K562 (cell line): Measurements from ENCODE around the gene KAZN. TPM values are rescaled to one million over a fixed set of nuclear protein-coding genes. Genes with fewer than 3 reads are reported as not detected.

Source experiments
- ATF4 ChIP-seq: fragments of 450-650 bp; formaldehyde crosslinking; IDR thresholded peaks from 2 replicates; pipeline ENCODE4 v1.4.0; 2022; ENCODE audit warnings: mild to moderate bottlenecking, moderate library complexity
- DPF2 ChIP-seq: fragments of 450-650 bp; IDR thresholded peaks from 2 replicates; pipeline ENCODE4 v1.6.1; 2016
- EP400 ChIP-seq: fragments of 450-650 bp; IDR thresholded peaks from 2 replicates; pipeline ENCODE4 v1.6.1; 2017; ENCODE audit warnings: antibody characterized with exemption, mild to moderate bottlenecking, moderate library complexity
- FOSL1 ChIP-seq: fragments of 200-800 bp; sonication (Bioruptor generic); conservative IDR thresholded peaks from 2 replicates; pipeline ENCODE4 v1.6.1; 2016; ENCODE audit warnings: missing genetic modification characterization, missing compliant biosample characterization
- KAT8 ChIP-seq: fragments of 450-650 bp; IDR thresholded peaks from 2 replicates; pipeline ENCODE4 v1.6.1; 2016; ENCODE audit warnings: low read depth, mild to moderate bottlenecking
- MYNN ChIP-seq, 2 experiments: sonication (generic); formaldehyde crosslinking in 1 of 2; IDR thresholded peaks; 2 replicates each; pipeline versions ENCODE4 v1.5.0 to v1.6.1; 2016 to 2020; ENCODE audit warnings: antibody characterized with exemption in 1 of 2, missing genetic modification reagents in 1 of 2
- NCOA2 ChIP-seq, 2 experiments: fragments of 450-650 bp; IDR thresholded peaks; 2 replicates each; pipeline ENCODE4 v1.6.1; 2018; ENCODE audit warnings: mild to moderate bottlenecking in 2 of 2, moderate library complexity in 1 of 2; ENCODE audit not compliant: partially characterized antibody in 2 of 2
- PHB ChIP-seq: fragments of 250-450 bp; sonication (Bioruptor Pico); IDR thresholded peaks from 2 replicates; pipeline ENCODE4 v1.5.0; 2021
- PML ChIP-seq: IDR thresholded peaks from 2 replicates; pipeline ENCODE4 v1.6.1; 2012; ENCODE audit warnings: low read length, inconsistent platforms
- RNF2 ChIP-seq: sonication (generic); IDR thresholded peaks from 2 replicates; pipeline ENCODE4 v1.6.1; 2016
- SMARCC2 ChIP-seq: fragments of 450-650 bp; IDR thresholded peaks from 2 replicates; pipeline ENCODE4 v1.6.1; 2017; ENCODE audit warnings: antibody characterized with exemption, moderate library complexity, mild to moderate bottlenecking, low read depth
- SNRNP70 ChIP-seq: fragments of 200-400 bp; formaldehyde crosslinking; optimal IDR thresholded peaks from 2 replicates; pipeline ENCODE3; 2017; ENCODE audit warnings: low read depth, low read length
- TARDBP ChIP-seq: fragments of 450-650 bp; IDR thresholded peaks from 2 replicates; pipeline ENCODE4 v1.6.1; 2016
- TCF3 ChIP-seq: sonication (generic); formaldehyde crosslinking; IDR thresholded peaks from 2 replicates; pipeline ENCODE4 v1.4.0; 2020; ENCODE audit warnings: mild to moderate bottlenecking, missing genetic modification reagents
- TFAP4 ChIP-seq: sonication (generic); formaldehyde crosslinking; IDR thresholded peaks from 2 replicates; pipeline ENCODE4 v1.8.0; 2022; ENCODE audit warnings: missing genetic modification reagents, mild to moderate bottlenecking, moderate library complexity, borderline replicate concordance
- ZC3H11A ChIP-seq: IDR thresholded peaks from 2 replicates; pipeline ENCODE4 v1.6.1; 2012; ENCODE audit warnings: low read depth, low read length, improper control_type of control experiment
- ZEB2 ChIP-seq: fragments of 450-650 bp; IDR thresholded peaks from 2 replicates; pipeline ENCODE4 v1.6.1; 2016
- ZNF121 ChIP-seq: sonication (generic); formaldehyde crosslinking; conservative IDR thresholded peaks from 2 replicates; pipeline ENCODE4 v1.8.0; 2022; ENCODE audit warnings: missing genetic modification reagents
- ZNF165 ChIP-seq: fragments of 250-450 bp; sonication (Bioruptor Pico); IDR thresholded peaks from 2 replicates; pipeline ENCODE4 v1.4.0; 2020; ENCODE audit warnings: borderline replicate concordance
- ZNF24 ChIP-seq: fragments of 450-650 bp; IDR thresholded peaks from 2 replicates; pipeline ENCODE4 v1.6.1; 2016
- ZNF695 ChIP-seq: fragments of 450-650 bp; formaldehyde crosslinking; IDR thresholded peaks from 2 replicates; pipeline ENCODE4 v1.4.0; 2020; ENCODE audit warnings: mild to moderate bottlenecking, moderate library complexity
- ZNF77 ChIP-seq: fragments of 250-450 bp; sonication (Bioruptor Pico); IDR thresholded peaks from 2 replicates; pipeline ENCODE4 v1.5.0; 2020
- polyA plus RNA-seq, 8 experiments: library from polyadenylated mRNA; depleted of rRNA in 4 of 8; stranded (reverse) in 5 of 8; unstranded in 3 of 8; fragments of >200 nt; fragmentation: Nextera tagmentation in 2 of 8; fragmentation: Illumina TruSeq in 1 of 8; extraction: Ambion mirVana in 2 of 8; extraction: Trizol in 1 of 8; gene quantifications; 2 replicates each; pipeline versions ENCODE4 v1.2.1 to v1.2.3, GENCODE V29; 2011 to 2014; ENCODE audit warnings: inconsistent platforms in 1 of 8, missing spikeins in 1 of 8
- total RNA-seq, 7 experiments: library from RNA; depleted of rRNA in 6 of 7; stranded (reverse); fragments of >200 nt in 6 of 7; fragmentation: Illumina TruSeq in 2 of 7; extraction: Trizol in 2 of 7; gene quantifications; 2 replicates each; pipeline versions ENCODE4 v1.2.1 to v1.2.3, GENCODE V29; 2011 to 2021; ENCODE audit warnings: low replicate concordance in 1 of 7
- TF ChIP-seq, protein P1 (sequence below): fragments of 450-650 bp; formaldehyde crosslinking; IDR thresholded peaks from 2 replicates; pipeline ENCODE4 v1.4.0; 2020; ENCODE audit warnings: mild to moderate bottlenecking, moderate library complexity
- TF ChIP-seq, protein P2 (sequence below), 2 experiments: IDR thresholded peaks in 1 of 2; conservative IDR thresholded peaks in 1 of 2; 2 replicates each; pipeline ENCODE4 v1.6.1; 2016; ENCODE audit warnings: low read depth in 2 of 2, mild to moderate bottlenecking in 1 of 2, missing compliant biosample characterization in 1 of 2, missing genetic modification characterization in 1 of 2, moderate library complexity in 1 of 2

Gene KAZN
- total and polyA plus RNA-seq, 9 of the 15 experiments (the other 6 are each of a cell fraction or from before 2014, with no cell fraction given) = 2.1 to 21.6 (median 5.4) TPM

DNA sequence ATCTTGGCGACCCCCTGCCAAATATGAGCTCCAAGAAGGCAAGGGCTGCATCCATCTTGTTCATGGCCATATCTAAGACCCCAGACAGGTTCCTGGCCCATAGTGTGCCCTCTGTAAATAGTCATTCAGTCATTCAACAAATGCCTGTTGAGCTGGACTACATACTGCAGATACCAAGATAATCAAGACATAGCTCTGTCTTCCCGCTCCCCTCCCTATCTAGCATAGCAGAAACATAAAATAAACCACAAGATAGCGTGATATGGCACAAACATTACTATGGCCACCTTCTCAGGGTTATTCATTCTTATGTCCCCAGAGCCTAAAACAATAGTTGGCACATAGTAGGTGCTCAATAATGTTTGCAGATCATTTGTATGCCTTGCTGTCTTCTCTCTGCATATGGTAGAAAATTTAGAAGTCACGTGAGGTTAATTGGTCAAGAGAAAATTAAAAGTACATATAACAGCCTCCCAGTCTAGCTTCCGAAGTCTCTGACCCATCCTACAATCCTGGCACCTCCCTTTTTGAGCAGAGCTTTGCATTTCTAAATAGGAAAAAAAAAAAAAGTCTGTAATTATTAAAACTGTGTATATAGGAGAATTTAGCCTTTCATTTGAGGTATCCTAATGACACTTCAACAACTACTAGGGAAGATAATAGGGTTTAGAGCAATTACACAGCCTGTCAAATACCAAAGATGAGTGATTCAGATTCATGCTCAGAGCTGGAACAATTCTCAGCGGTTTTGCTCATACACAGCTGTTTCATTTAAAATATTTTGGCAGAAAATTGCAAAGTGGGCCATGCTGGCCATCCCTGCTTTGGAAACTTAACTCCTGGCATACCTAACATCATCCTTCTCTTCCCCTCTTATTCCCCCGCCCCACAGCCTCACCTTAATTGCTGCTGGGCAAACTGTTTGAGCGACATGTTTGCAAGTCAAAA lies 219.0 kb downstream of the KAZN start (continued):
- TF ChIP-seq RNF2 (peak; percentile 41; the same call in 1 of the 2 replicates), DPF2 (peak; percentile 92), ZC3H11A (no peak), EP400 (no peak), MYNN (IDR thresholded peaks at IDR 0.05) (no peak), MYNN (CRISPR knock-in tag; IDR thresholded peaks at IDR 0.05) (no peak), TFAP4 (CRISPR knock-in tag) (no peak), KAT8 (no peak), TARDBP (peak; percentile 87; the same call in 1 of the 2 replicates), NCOA2 (IDR thresholded peaks at IDR 0.05; ENCODE audit: partially characterized antibody in 2 of 2) (no peak), PHB (CRISPR knock-in tag) (no peak), ZNF165 (CRISPR knock-in tag) (no peak), ZNF77 (no peak), ZNF695 (CRISPR knock-in tag) (no peak), FOSL1 (tag) (peak; percentile 68), ATF4 (CRISPR knock-in tag) (peak; percentile 35; the same call in 1 of the 2 replicates), SMARCC2 (peak; percentile 76; the same call in 1 of the 2 replicates), SNRNP70 (no peak), ZEB2 (no peak), PML (peak; percentile 90), TCF3 (peak; percentile 92), ZNF121 (CRISPR knock-in tag) (no peak), ZNF24 (peak; percentile 96)
- TF ChIP-seq, protein P1, sequence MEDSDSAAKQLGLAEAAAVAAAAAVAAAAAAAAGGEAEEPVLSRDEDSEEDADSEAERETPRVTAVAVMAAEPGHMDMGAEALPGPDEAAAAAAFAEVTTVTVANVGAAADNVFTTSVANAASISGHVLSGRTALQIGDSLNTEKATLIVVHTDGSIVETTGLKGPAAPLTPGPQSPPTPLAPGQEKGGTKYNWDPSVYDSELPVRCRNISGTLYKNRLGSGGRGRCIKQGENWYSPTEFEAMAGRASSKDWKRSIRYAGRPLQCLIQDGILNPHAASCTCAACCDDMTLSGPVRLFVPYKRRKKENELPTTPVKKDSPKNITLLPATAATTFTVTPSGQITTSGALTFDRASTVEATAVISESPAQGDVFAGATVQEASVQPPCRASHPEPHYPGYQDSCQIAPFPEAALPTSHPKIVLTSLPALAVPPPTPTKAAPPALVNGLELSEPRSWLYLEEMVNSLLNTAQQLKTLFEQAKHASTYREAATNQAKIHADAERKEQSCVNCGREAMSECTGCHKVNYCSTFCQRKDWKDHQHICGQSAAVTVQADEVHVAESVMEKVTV (CRISPR knock-in tag) = no peak
- TF ChIP-seq, protein P2, sequence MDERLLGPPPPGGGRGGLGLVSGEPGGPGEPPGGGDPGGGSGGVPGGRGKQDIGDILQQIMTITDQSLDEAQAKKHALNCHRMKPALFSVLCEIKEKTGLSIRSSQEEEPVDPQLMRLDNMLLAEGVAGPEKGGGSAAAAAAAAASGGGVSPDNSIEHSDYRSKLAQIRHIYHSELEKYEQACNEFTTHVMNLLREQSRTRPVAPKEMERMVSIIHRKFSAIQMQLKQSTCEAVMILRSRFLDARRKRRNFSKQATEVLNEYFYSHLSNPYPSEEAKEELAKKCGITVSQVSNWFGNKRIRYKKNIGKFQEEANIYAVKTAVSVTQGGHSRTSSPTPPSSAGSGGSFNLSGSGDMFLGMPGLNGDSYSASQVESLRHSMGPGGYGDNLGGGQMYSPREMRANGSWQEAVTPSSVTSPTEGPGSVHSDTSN (CRISPR knock-in tag; IDR thresholded peaks at IDR 0.05; ENCODE audit: low read depth) = no peak
- TF ChIP-seq, protein P2 (tag; conservative IDR thresholded peaks at IDR 0.05; ENCODE audit: low read depth) = no peak
